ENCODE results near the gene ATL1.
"Not testable (repeated sequence)": the region's sequence is repeated elsewhere in the genome, so short reads cannot be mapped to it uniquely, and the experiment has no call there.

Gene ATL1

GRCh38 chr14:50657753-50658152 is 97.8 kb downstream of the ATL1 start:
- no peak for DNase-seq (ENCODE audit: low read depth in 2 of 2)

GRCh38 chr14:50658203-50658602 is 98.3 kb downstream of the ATL1 start:
- no peak for DNase-seq (ENCODE audit: low read depth in 2 of 2)

- DNase-seq (ENCODE audit: low read depth in 2 of 2), result no peak
Measured at GRCh38 chr14:50659327-50659974, 99.5 kb downstream of the ATL1 start.

- DNase-seq (ENCODE audit: low read depth in 2 of 2), result not testable (repeated sequence)
Measured at GRCh38 chr14:50664579-50664978, 104.6 kb downstream of the ATL1 start.

- not testable (repeated sequence) for DNase-seq (ENCODE audit: low read depth in 2 of 2)
Measured at GRCh38 chr14:50665300-50665699, 105.4 kb downstream of the ATL1 start.

GRCh38 chr14:50666772-50667683 is 107.1 kb downstream of the ATL1 start:
- no peak for DNase-seq (ENCODE audit: low read depth in 2 of 2)

- DNase-seq (ENCODE audit: low read depth in 2 of 2), result no peak
Measured at GRCh38 chr14:50667684-50667995, 107.7 kb downstream of the ATL1 start.

GRCh38 chr14:50667996-50668825 is 108.3 kb downstream of the ATL1 start, which contains the start of gene SAV1:
SAV1 (minus strand) TSS chr14:50668306; CDS start chr14:50667967, 339 bp downstream.
- peak; percentile 25 to 34 for DNase-seq (ENCODE audit: low read depth in 2 of 2)

GRCh38 chr14:50668826-50669143 is 108.8 kb downstream of the ATL1 start:
- DNase-seq (ENCODE audit: low read depth in 2 of 2), result no peak

- no peak for DNase-seq (ENCODE audit: low read depth in 2 of 2)
Measured at GRCh38 chr14:50669441-50669986, 109.6 kb downstream of the ATL1 start.

GRCh38 chr14:50670196-50670865 is 110.4 kb downstream of the ATL1 start:
- no peak for DNase-seq (ENCODE audit: low read depth in 2 of 2)

GRCh38 chr14:50670866-50671256 is 110.9 kb downstream of the ATL1 start:
- no peak for DNase-seq (ENCODE audit: low read depth in 2 of 2)

- no peak for DNase-seq (ENCODE audit: low read depth in 2 of 2)
Measured at GRCh38 chr14:50675597-50675996, 115.7 kb downstream of the ATL1 start.

- no peak for DNase-seq (ENCODE audit: low read depth in 2 of 2)
Measured at GRCh38 chr14:50676814-50677516, 117.0 kb downstream of the ATL1 start.

- DNase-seq (ENCODE audit: low read depth in 2 of 2), result no peak
Measured at GRCh38 chr14:50677527-50678063, 117.7 kb downstream of the ATL1 start.

- no peak for DNase-seq (ENCODE audit: low read depth in 2 of 2)
Measured at GRCh38 chr14:50678163-50678562, 118.2 kb downstream of the ATL1 start.

GRCh38 chr14:50679674-50680073 is 119.7 kb downstream of the ATL1 start:
- no peak for DNase-seq (ENCODE audit: low read depth in 2 of 2)

Data from stimulated activated CD8-positive, alpha-beta memory T cell treated with anti-CD3 and anti-CD28 coated beads, Interleukin-15, amount 100 ng/mL, for 48 hours (primary cell).